Right lung (tissue), 5 donors: ENCODE results near the gene ATRAID. TPM values are rescaled to one million over a fixed set of nuclear protein-coding genes. Genes with fewer than 3 reads are reported as not detected.
A peak's percentile ranks its signal among the peaks of the same experiment; 100 is the strongest.
"Not testable (repeated sequence)": the region's sequence is repeated elsewhere in the genome, so short reads cannot be mapped to it uniquely, and the experiment has no call there.

Source experiments
- DNase-seq, 2 donors: peaks; one replicate each; pipeline ENCODE4 v3.0.0-alpha.2; 2013
- polyA plus RNA-seq, 5 donors: library from polyadenylated mRNA; unstranded; fragments of 120-200 nt; gene quantifications; one replicate each; pipeline versions ENCODE4 v1.2.1 to v1.2.3, GENCODE V29; 2013; ENCODE audit warnings: inconsistent platforms in 1 of 5, low replicate concordance in 1 of 5; ENCODE audit not compliant: insufficient read length in 5 of 5, insufficient read depth in 1 of 5

Gene ATRAID
- polyA plus RNA-seq, 5 donors: 125 to 154 (median 136) TPM

GRCh38 chr2:27186613-27187345 lies 25.1 kb upstream of the ATRAID start:
- DNase-seq: no peak

DNA sequence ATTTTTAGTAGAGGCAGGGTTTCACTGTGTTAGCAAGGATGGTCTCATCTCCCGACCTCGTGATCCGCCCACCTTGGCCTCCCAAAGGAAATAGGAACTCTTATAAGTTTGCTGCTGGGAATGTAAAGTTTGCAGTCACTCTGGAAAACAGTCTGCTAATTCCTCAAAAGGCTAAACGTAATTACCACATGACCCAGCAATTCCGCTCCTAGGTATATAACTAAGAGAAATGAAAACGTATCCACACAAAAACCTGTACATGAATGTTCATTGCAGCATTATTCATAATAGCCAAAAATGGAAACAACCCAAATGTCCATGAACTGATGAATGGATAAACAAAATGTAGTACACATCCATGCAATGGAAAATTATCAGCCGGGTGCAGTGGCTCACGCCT lies 21.9 kb upstream of the ATRAID start:
- no peak for DNase-seq

DNA sequence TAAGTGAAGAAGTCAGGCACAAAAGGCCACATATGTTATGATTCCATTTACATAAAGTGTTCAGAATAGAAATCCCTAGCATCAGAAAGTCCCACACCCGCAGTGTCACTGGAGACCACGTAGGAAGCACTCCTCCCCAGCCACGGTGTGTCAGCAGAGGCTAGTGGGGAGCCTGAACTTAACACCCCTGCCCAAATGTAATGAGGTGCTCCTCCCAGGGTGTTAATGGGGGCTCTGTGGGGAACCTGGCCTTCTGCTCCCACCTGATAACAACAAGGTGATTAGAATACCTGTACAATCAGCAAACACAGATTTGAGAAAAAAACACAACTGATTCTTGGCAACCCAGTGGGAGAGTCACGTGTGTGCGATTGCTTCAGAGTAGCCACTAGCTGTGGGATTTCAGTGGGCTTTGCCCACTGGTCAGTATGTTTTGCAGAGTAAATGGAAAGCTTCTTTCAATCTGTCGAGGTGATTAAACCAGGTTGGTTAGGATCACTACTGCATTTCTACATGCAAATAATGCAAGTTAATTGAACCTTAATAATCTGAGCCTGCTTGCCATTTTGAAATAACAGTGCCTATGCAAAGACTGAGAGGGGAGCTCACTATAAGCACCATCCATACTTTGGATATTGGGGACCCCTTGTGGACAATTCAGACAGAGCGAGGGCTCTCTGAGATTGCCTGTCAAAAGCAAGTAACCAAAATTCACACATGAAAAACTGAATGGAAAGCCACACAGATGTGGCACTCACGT lies 20.6 kb upstream of the ATRAID start:
- peak; percentile 40 to 56 for DNase-seq

DNA sequence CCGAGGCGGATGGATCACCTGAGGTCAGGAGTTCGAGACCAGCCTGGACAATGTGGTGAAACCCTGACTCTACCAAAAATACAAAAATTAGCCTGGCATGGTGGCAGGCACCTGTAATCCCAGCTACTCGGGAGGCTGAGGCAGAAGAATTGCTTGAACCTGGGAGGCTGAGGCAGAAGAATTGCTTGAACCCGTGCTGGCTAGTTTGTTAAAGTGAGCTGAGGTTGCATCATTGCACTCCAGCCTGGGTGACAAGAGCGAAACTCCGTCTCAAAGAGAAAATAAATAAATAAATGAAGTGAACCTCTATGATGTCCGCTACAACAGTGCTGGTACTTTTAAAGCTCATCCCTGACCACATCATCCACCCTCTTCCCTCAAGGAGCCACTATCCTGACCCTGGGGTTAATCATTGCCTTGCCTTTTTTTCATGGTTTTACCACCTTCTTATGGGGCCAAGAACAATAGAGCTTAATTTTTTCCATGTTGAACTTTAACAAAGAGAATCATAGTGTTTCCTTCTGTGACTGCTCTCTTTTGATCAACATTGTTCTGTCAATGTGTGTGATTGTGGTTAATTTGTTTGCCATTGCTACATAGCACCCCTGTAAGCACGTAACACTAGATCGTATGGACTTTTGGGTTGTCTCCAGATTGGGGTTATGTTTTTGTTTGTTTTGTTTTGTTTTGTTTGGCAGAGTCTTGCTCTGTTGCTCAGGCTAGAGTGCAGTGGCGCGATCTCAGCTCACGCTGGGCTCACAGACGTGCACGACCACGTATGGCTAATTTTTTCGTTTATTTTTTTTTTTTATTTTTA lies 17.1 kb upstream of the ATRAID start:
- DNase-seq: no peak

DNA sequence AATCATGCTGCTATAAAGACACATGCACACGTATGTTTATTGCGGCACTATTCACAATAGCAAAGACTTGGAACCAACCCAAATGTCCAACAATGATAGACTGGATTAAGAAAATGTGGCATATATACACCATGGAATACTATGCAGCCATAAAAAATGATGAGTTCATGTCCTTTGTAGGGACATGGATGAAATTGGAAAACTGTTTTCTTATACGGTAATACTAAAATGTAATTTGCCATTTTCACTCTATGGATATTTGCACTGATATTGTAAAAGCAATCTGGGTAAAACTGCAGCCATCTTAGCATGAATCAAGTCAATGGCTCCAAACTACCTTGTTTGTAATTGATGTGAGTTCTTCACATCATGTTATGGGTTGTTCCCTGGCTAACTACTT lies 16.0 kb upstream of the ATRAID start:
- DNase-seq: not testable (repeated sequence)

DNA sequence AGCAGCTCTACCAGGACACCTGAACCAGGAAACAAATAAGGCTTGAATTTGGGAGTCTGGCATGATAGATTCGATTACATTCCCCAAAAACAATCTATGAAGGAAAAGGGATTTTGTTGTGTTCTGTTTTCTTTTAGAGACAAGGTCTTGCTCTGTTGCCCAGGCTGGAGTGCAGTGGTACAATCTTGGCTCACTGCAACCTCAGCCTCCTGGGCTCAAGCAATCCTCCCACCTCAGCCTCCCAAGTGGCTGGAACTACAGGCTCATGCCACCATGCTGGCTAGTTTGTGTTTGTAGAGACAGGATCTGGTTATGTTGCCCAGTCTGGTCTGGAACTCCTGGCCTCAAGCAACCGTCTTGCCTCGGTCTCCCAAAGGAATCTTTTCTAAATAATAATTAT lies 13.8 kb upstream of the ATRAID start:
- not testable (repeated sequence) for DNase-seq

DNA sequence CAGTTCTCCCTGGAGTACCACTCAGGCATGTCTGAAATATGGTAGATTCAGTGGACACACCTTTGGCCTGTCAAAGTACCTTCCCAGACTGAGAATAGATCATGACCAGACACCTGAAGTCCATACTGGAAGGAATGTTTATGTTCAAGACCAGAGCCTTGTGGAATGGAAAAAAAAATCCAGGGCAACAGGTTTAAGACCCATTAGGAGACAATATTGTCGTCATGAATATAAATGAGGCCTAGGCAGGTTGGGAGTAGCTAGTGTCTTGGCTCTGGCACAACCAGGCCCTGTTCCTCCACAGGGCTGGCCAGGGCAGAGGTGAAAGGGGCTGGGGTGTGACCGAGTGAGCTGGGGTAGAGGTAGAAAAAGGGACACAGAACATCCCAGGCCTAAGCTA lies 13.2 kb upstream of the ATRAID start:
- DNase-seq: no peak

DNA sequence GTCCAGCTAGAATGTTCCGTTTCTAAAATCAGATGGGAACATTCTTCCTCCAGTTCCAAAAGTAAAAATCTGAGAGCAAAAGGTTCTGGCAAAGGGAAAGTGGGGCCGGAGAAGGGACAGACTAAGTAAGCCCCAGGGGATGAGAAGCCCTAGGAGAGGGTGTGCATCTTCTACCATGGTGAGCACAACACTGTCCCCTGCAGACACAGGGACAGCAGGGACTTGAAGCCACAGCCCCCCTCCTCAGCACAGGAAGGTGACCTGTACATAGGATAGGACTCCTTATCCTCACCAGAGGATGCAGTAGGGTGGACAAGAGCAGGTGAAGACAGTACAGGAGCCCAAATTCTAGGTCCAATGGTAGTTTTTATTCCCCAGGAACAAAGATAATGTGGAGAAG lies 12.6 kb upstream of the ATRAID start:
- no peak for DNase-seq

DNA sequence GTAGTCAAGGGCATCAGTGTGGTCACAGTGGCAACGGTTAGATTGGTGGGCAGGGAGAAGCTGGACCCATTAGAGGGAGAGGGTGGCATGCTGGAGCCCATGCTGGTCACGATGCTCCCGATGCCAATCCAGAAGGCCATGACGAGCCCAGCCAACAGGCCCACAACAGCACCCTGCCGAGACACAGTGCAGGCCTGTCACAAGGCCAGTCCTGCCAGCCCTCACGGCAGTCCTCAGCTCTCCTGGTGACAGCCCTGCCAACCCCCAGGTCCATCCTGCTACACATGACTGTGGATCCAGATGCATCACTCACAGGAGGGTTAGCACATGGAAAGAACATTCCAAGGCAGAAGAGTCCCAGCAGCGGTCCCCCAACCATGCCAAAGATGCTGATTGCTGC lies 10.2 kb upstream of the ATRAID start:
- DNase-seq: no peak

DNA sequence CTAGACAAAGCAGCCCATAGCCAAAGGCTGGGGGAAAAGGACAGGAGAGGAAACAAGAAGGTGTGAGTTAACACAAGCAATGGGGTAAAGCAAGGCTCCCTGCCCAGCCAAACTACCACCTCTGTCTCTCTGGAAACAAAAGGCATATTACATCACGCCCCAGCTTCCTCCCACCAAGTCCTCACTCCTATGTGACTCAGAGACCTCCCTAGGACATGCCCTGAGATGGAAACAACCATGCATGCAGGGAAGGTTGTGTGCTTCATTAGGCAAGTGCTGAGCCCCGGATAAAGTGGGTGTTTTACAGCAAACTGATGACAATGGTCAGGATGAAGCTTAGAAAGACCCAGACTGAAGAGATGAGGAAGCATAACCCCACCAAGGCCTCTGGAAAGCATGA lies 9.0 kb upstream of the ATRAID start:
- no peak for DNase-seq

GRCh38 chr2:27203741-27204140 lies 8.1 kb upstream of the ATRAID start:
- DNase-seq: no peak

DNA sequence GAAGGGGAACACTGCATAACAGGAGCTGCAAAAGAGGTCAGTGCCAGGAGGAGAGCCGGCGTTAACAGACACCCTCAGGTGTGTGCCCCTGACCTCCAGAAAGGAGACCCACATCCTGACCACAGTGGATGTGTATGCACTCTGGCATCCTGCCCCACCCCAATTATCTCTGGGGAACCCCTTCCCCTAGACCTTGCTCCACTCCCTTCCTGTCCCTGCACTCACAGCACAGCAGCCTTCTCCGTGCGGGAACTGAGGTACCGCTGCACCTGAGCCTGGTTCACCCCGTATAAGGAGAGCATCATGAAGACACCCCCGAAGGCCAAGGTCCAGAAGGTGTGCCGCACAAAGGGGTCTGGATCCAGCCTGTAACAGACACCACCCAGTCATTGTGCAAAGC lies 7.3 kb upstream of the ATRAID start:
- DNase-seq: no peak

GRCh38 chr2:27205206-27205605 lies 6.6 kb upstream of the ATRAID start:
- no peak for DNase-seq

DNA sequence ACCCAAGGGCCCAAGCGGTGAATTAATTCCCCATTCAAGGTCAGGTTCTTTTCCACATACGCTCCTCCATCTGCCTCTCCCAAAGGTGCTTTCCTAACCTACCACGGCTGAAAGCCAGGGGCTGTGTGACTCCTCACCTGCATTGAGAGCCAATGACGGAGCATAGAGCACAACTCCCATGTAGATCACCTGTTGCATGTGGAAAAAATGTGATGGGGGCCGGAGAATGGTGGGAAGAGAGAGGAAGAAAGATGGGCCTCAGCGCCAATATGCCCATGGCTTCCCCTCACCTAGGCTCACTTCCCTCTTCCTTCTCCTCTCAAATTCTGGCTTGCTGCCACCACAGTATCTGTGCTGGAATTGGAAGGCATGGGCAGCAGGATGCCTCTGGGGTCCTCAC lies 5.5 kb upstream of the ATRAID start:
- DNase-seq: no peak

GRCh38 chr2:27208486-27209050 lies 3.3 kb upstream of the ATRAID start:
- DNase-seq: no peak

- no peak for DNase-seq
Observed at GRCh38 chr2:27209621-27210401, 2.0 kb upstream of the ATRAID start.

GRCh38 chr2:27211241-27211942 lies 449 bp upstream of the ATRAID start:
- no peak for DNase-seq

DNA sequence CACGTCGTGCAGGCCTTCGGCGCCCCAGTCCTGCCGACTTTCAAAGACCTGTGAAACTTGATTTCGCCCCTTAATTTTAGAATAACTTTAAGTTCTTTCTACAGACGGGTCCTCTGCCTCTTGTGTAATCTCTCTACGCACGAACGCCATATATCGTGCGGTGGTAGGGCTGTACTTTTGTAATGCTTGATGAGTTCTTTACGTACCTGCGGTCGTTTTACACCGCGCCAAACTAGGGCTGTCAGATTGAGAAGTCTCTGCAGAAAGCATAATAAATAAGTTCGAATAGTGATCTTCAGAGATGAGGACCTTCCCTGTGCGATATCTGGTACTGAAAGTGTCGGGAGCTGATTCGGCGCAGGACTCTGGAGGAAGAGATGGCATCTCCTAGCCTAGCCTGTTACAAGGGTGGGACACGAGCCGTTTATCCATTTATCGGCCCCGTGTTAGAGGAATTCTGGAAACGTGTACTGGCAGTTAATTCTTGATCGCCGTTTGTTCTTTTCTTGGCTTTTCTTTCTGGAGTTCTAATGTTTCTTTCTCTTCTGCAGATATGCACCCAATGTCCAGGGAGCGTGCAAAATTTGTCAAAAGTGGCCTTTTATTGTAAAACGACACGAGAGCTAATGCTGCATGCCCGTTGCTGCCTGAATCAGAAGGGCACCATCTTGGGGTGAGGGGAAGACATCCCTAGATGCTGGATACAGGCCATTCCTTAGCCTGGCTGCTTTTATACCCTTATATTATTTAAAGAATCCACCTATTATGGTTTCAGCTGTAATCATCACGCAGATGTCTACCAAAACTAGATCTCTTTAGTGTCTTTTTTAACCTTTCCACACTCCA lies 1.0 kb downstream of the ATRAID start:
- DNase-seq: no peak

- no peak for DNase-seq
Observed at GRCh38 chr2:27214941-27215340, 3.1 kb downstream of the ATRAID start.
